DOHH2 (cell line): ENCODE data around the gene SHB.

Experiments
- H3F3A ChIP-seq: fragments of 200-600 bp; sonication (generic), shearing (Covaris generic); 2 replicates; pipeline ENCODE4 v1.6.0; 2016; ENCODE audit warnings: antibody characterized with exemption, mild to moderate bottlenecking; ENCODE audit not compliant: control insufficient read depth, insufficient read depth
- H3K27ac ChIP-seq: fragments of 200-600 bp; sonication (generic); 2 replicates; pipeline ENCODE4 v1.5.1; 2014; ENCODE audit warnings: low read depth, mild to moderate bottlenecking, low read length, moderate library complexity
- H3K27me3 ChIP-seq: fragments of 200-600 bp; sonication (generic); 2 replicates; pipeline ENCODE4 v1.6.1; 2014; ENCODE audit warnings: mild to moderate bottlenecking, low read length, mixed read lengths; ENCODE audit not compliant: control insufficient read depth
- H3K36me3 ChIP-seq: fragments of 200-600 bp; sonication (generic); 2 replicates; pipeline ENCODE4 v1.6.1; 2014; ENCODE audit warnings: mild to moderate bottlenecking, low read length, moderate library complexity, mixed read lengths; ENCODE audit not compliant: control insufficient read depth
- H3K4me1 ChIP-seq: fragments of 200-600 bp; sonication (generic); 2 replicates; pipeline ENCODE4 v1.6.1; 2014; ENCODE audit warnings: mild to moderate bottlenecking, low read length, mixed read lengths; ENCODE audit not compliant: control insufficient read depth
- H3K4me2 ChIP-seq: fragments of 200-600 bp; sonication (generic); 2 replicates; pipeline ENCODE4 v1.6.0; 2014; ENCODE audit warnings: mild to moderate bottlenecking, low read length, moderate library complexity
- H3K4me3 ChIP-seq: fragments of 200-600 bp; sonication (generic); 2 replicates; pipeline ENCODE4 v1.5.1; 2014; ENCODE audit warnings: mild to moderate bottlenecking, low read length, mixed read lengths
- H3K79me2 ChIP-seq: fragments of 200-600 bp; sonication (generic); 2 replicates; pipeline ENCODE4 v1.6.1; 2014; ENCODE audit warnings: mild to moderate bottlenecking, low read length, mixed read lengths; ENCODE audit not compliant: control insufficient read depth
- H3K9me2 ChIP-seq: fragments of 200-600 bp; sonication (generic); replicated peaks from 2 replicates; pipeline ENCODE4 v1.6.1; 2014; ENCODE audit warnings: mild to moderate bottlenecking, low read length, mixed read lengths; ENCODE audit not compliant: control insufficient read depth
- H3K9me3 ChIP-seq: fragments of 200-600 bp; sonication (generic); 2 replicates; pipeline ENCODE4 v1.6.1; 2014; ENCODE audit warnings: antibody characterized with exemption, low read length, mixed read lengths; ENCODE audit not compliant: control insufficient read depth, insufficient read depth
- H4K20me1 ChIP-seq: fragments of 200-600 bp; sonication (generic); 2 replicates; pipeline ENCODE4 v1.6.0; 2014; ENCODE audit warnings: low read depth, mild to moderate bottlenecking, antibody characterized with exemption, low read length, moderate library complexity; ENCODE audit not compliant: control insufficient read depth, insufficient read depth
- EZH2phosphoT487 ChIP-seq: fragments of 200-600 bp; sonication (generic); IDR thresholded peaks from 2 replicates; pipeline ENCODE4 v1.6.1; 2017; ENCODE audit warnings: borderline replicate concordance, mild to moderate bottlenecking, antibody characterized with exemption, low read length, moderate library complexity, mixed read lengths
- TF ChIP-seq, protein P1 (sequence below): fragments of 200-600 bp; sonication (generic); IDR thresholded peaks from one replicate; pipeline ENCODE4 v1.5.1; 2014; ENCODE audit warnings: antibody characterized with exemption, mild to moderate bottlenecking, low read depth, low read length; ENCODE audit not compliant: poor library complexity, severe bottlenecking

SHB gene

DNA sequence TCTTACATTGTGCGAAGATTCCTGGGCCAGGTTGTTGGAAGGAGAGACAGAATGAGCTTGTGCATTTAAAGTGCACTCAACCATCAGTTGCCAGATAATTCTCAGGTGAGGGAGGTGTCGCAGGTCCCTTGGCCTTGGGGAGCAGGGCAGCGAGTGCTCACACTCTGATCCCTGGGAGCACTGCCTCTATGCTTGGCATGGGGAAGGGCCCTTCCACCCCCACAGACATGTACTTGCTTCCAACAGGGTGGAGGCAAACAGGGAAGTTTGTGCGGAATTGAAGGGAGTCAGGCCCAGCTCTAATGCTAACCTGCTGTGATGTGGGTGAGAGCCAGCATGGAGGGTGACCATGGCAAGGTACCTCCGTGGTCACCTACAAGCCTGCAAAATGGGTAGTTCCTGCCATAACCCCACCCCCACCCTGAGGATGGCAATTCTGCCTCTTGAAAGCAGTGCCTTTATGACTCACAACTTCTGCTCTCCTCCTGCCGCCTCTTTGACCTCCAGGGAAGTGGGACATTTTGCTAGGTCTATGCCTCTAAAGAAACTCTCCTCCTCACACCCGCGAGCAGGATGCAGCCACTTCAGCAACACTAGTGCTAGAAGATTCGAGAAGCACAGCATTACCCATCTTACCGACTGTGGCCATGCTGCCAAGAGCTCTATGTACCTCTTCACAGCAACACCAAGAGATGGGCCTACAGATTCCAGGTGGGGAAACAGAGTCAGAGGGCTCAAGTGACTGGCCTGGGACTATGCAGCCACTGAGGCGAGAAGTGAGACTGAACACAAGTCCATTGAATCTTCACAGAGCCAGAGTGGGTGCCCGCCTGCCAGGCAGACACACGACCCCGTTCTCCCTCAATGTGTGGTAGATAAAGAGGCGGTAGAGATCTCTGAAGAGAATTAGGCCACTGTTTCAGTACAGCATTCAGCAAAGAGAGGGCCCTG lies 143.0 kb downstream of the SHB start:
- Histone ChIP-seq H3K27me3 (no peaks in the 10 kb centered on the region), H3K36me3 (no peaks in the 10 kb centered on the region), H3K4me2 (no peak overlapping the region), H3K27ac (no peak overlapping the region), H3K79me2 (no peaks in the 10 kb centered on the region), H3F3A (no peaks in the 10 kb centered on the region), H3K9me3 (no peaks in the 10 kb centered on the region), H3K9me2 (no peaks in the 10 kb centered on the region), H4K20me1 (no peaks in the 10 kb centered on the region), H3K4me3 (no peak overlapping the region), H3K4me1 (no peaks in the 10 kb centered on the region)
- TF ChIP-seq, protein P1, sequence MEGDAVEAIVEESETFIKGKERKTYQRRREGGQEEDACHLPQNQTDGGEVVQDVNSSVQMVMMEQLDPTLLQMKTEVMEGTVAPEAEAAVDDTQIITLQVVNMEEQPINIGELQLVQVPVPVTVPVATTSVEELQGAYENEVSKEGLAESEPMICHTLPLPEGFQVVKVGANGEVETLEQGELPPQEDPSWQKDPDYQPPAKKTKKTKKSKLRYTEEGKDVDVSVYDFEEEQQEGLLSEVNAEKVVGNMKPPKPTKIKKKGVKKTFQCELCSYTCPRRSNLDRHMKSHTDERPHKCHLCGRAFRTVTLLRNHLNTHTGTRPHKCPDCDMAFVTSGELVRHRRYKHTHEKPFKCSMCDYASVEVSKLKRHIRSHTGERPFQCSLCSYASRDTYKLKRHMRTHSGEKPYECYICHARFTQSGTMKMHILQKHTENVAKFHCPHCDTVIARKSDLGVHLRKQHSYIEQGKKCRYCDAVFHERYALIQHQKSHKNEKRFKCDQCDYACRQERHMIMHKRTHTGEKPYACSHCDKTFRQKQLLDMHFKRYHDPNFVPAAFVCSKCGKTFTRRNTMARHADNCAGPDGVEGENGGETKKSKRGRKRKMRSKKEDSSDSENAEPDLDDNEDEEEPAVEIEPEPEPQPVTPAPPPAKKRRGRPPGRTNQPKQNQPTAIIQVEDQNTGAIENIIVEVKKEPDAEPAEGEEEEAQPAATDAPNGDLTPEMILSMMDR = no peak
- TF ChIP-seq EZH2phosphoT487 = no peak

DNA sequence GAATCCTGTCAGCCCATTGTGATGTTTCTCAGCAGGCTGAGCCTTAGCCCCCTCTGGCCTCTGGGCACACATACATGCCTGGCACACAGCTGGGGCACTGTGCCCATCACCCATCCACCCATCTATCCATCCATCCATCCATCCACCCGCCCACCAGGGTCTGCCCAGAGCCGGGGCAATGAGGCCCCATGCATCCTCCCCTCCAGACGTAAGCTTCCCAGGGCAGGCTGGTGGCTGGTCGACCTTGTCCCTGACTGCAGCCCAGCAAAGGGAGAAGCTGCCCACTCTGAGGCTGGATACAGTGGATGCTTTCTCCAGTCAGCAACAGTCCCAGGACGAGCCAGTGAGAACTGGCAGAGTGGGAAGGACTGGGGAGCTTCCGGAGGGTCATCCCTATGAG lies 144.0 kb downstream of the SHB start:
- Histone ChIP-seq H4K20me1 (no peaks in the 10 kb centered on the region), H3K9me3 (no peaks in the 10 kb centered on the region), H3K27ac (no peak overlapping the region), H3K4me1 (no peaks in the 10 kb centered on the region), H3K4me3 (no peak overlapping the region), H3K27me3 (no peaks in the 10 kb centered on the region), H3K9me2 (no peaks in the 10 kb centered on the region), H3F3A (no peaks in the 10 kb centered on the region), H3K4me2 (no peak overlapping the region), H3K79me2 (no peaks in the 10 kb centered on the region), H3K36me3 (no peaks in the 10 kb centered on the region)
- TF ChIP-seq EZH2phosphoT487 = no peak
- TF ChIP-seq, protein P1 = no peak

DNA sequence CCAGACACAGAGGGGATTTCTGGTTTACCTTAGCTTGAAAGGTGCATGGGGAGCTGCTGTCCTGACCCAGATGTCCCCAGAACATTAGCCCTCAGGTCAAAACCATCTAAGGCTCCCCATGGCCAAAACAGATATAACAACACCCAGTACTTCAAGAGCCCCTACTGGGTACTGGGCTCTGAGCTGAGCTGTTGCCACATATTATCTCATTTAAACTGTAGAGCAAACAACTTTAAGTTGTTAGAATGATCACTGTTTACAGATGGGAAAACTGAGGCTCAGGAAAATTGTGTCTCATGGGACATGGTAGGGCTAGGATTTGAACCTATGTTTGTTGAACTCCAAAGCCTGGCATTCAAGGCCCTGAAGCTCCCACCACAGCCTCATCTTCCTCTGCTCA lies 144.5 kb downstream of the SHB start:
- Histone ChIP-seq H3K4me3 (no peak overlapping the region), H4K20me1 (no peaks in the 10 kb centered on the region; the same call in 1 of the 2 replicates), H3K27me3 (no peaks in the 10 kb centered on the region), H3K9me2 (no peaks in the 10 kb centered on the region), H3K4me1 (no peaks in the 10 kb centered on the region), H3K79me2 (no peaks in the 10 kb centered on the region), H3K36me3 (no peaks in the 10 kb centered on the region), H3K4me2 (no peak overlapping the region), H3K27ac (no peak overlapping the region), H3F3A (no peaks in the 10 kb centered on the region), H3K9me3 (no peaks in the 10 kb centered on the region)
- no peak for TF ChIP-seq EZH2phosphoT487
- TF ChIP-seq, protein P1 = no peak
